22Rv1 (cell line): ENCODE results near the gene CRK.

ENCODE experiments used
- H3K27ac ChIP-seq: fragments of 450-650 bp; 2 replicates; pipeline ENCODE4 v1.5.1; 2017
- CTCF ChIP-seq: fragments of 450-650 bp; IDR thresholded peaks from 2 replicates; pipeline ENCODE4 v1.5.1; 2017; ENCODE audit warnings: mild to moderate bottlenecking
- ZFX ChIP-seq: fragments of 450-650 bp; IDR thresholded peaks from 2 replicates; pipeline ENCODE4 v1.6.1; 2017; ENCODE audit warnings: antibody characterized with exemption, borderline replicate concordance

Gene CRK

GRCh38 chr17:1455797-1456599 lies at the start of gene CRK:
CRK (minus strand) TSS chr17:1456232; CDS start chr17:1456117, 115 bp downstream.
- TF ChIP-seq CTCF: no peak
- H3K27ac ChIP-seq: peak within 1 kb of the TSS; percentile 92

- H3K27ac ChIP-seq: peak overlapping the region; percentile 63; the same call in 1 of the 2 replicates
- TF ChIP-seq CTCF (no peak), ZFX (no peak)
Observed at GRCh38 chr17:1505586-1505985, 49.6 kb upstream of the CRK start.

GRCh38 chr17:1504866-1505265 lies 48.8 kb upstream of the CRK start:
- TF ChIP-seq CTCF (no peak), ZFX (no peak)

GRCh38 chr17:1503699-1504098 lies 47.7 kb upstream of the CRK start:
- TF ChIP-seq ZFX (no peak), CTCF (no peak)
- H3K27ac ChIP-seq: peak overlapping the region; percentile 63

More at GRCh38 chr17:1504866-1505265, 48.8 kb upstream of the CRK start:
- H3K27ac ChIP-seq: peak overlapping the region; percentile 63

- H3K27ac ChIP-seq: no peak overlapping the region
Observed at GRCh38 chr17:1498869-1499268, 42.8 kb upstream of the CRK start.

GRCh38 chr17:1498233-1498632 lies 42.2 kb upstream of the CRK start:
- H3K27ac ChIP-seq: no peak overlapping the region
- no peak for TF ChIP-seq CTCF
- TF ChIP-seq ZFX: no peak

More at GRCh38 chr17:1498869-1499268, 42.8 kb upstream of the CRK start:
- TF ChIP-seq CTCF (no peak), ZFX (no peak)

GRCh38 chr17:1497831-1498230 lies 41.8 kb upstream of the CRK start:
- TF ChIP-seq CTCF (no peak), ZFX (no peak)
- H3K27ac ChIP-seq: no peak overlapping the region
